Endothelial cell of umbilical vein (primary cell): Measurements from ENCODE around the gene KAT6B.

Experiments used
- MYC ChIP-seq: IDR thresholded peaks from one replicate; pipeline ENCODE4 v1.6.1; 2011; ENCODE audit warnings: mild to moderate bottlenecking, low read depth, low read length
- POLR2AphosphoS5 ChIP-seq: IDR thresholded peaks from 2 replicates; pipeline ENCODE4 v1.6.1; 2012; ENCODE audit warnings: low read depth, mild to moderate bottlenecking, control low read depth, low read length, moderate library complexity; ENCODE audit not compliant: insufficient read depth
- TF ChIP-seq, protein P1 (sequence below), 2 donors: IDR thresholded peaks; 1 replicate in 1 of 2; 2 replicates in 1 of 2; pipeline ENCODE4 v1.5.1; 2011; ENCODE audit warnings: low read length in 2 of 2, mild to moderate bottlenecking in 2 of 2, moderate library complexity in 2 of 2, control low read depth in 1 of 2, inconsistent platforms in 1 of 2, low read depth in 1 of 2; ENCODE audit not compliant: insufficient read depth in 1 of 2; ENCODE audit errors: extremely low read depth in 1 of 2

DNA sequence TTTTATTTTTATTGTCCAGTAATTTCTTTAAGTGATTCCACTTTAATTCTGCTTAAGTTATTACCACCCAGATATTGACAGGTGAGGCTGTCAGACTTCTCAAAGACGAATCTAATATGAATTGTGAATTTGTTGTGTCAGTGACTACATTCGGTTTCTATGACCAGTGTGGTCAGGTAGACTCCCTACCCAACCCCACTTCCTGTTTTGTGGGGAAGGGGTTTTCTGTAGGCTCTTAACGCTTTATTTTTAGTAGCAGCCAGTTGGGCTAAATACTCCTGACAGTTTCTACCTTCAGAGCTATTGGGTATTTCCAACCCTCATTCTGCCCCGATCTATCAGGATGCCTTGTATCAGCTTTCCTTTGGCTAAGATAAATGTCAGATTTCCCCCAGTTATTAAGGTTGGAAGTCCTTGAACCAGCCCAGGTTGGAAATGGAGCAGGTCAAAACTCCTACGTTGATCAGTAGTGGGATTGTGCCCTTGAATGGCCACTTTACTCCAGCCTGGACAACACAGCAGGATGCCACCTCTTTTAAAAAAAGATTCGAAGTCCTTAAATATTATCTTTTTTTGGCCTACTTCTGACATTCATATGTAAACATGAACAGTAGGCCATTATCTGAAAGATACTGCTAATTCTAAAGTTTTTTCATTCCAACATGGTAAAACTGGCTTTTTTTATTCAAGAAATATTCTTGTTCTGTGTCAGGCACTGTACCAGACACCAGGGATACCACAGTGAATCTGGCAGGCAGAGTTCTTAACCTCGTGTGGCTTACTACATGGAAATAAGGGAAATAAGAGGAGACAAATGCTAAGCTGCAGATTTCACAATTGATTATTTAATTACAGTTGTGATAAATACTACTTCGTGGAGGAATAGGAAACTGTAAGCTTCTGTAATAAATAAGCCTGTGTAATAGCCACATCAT lies 151.8 kb downstream of the KAT6B start:
- TF ChIP-seq, protein P1, sequence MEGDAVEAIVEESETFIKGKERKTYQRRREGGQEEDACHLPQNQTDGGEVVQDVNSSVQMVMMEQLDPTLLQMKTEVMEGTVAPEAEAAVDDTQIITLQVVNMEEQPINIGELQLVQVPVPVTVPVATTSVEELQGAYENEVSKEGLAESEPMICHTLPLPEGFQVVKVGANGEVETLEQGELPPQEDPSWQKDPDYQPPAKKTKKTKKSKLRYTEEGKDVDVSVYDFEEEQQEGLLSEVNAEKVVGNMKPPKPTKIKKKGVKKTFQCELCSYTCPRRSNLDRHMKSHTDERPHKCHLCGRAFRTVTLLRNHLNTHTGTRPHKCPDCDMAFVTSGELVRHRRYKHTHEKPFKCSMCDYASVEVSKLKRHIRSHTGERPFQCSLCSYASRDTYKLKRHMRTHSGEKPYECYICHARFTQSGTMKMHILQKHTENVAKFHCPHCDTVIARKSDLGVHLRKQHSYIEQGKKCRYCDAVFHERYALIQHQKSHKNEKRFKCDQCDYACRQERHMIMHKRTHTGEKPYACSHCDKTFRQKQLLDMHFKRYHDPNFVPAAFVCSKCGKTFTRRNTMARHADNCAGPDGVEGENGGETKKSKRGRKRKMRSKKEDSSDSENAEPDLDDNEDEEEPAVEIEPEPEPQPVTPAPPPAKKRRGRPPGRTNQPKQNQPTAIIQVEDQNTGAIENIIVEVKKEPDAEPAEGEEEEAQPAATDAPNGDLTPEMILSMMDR (IDR thresholded peaks at IDR 0.05; ENCODE audit: extremely low read depth in 1 of 2, insufficient read depth in 1 of 2, low read depth in 1 of 2, low read length in 2 of 2): no peak
- TF ChIP-seq POLR2AphosphoS5 (no peak), MYC (no peak)
